ENCODE data around the gene RAMACL.

DNA sequence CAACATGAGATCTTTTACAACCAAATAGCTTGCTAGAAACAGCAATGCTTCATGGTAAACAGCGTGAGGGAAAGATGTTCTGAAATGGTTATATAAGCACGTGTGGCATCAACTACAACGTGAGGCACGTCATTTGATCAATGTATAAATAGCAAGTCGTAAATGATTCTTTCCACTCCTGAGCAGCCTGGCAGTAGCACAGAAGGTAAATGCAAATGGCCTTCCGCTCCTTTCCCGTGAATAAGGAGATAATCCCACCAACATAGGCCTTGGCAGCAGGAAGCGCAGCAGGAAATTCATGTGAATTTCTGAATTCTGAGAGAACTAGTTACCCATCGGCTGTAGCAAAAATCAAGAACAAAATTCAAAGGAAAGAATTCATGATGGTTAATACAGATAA lies 23.6 kb upstream of the RAMACL start:
- TF ChIP-seq CTCF (IDR thresholded peaks at IDR 0.05): no peak
- no peak for TF ChIP-seq POLR2A (IDR thresholded peaks at IDR 0.05)
